ENCODE results near the gene ALPL.
A peak's percentile ranks its signal among the peaks of the same experiment; 100 is the strongest.

The ALPL gene

DNA sequence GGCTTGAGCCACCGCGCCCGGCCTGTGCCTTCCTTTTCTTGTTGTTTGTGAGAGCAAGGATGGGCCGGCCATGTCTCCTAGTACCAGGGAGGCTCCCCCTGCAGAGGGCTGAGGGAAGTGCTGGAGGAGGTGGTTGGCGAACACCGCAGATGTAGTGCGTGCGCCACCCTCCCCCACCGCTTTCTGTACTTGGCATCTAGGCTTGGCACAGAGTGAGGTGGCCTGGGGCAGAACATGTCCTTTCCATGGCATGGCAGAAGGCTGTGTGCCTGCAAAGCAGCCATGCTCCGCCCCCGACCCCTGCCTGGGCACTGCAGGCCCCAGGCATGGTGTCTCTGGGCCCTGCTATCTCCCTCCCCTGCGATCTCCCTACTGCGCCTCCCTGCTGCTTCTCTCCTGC lies 30.7 kb downstream of the ALPL start:
- Histone ChIP-seq H3K4me3 (no peak overlapping the region), H3K27ac (no peak overlapping the region)
- TF ChIP-seq CTCF (IDR thresholded peaks at IDR 0.05): no peak
- DNase-seq (ENCODE audit: low spot score): no peak

DNA sequence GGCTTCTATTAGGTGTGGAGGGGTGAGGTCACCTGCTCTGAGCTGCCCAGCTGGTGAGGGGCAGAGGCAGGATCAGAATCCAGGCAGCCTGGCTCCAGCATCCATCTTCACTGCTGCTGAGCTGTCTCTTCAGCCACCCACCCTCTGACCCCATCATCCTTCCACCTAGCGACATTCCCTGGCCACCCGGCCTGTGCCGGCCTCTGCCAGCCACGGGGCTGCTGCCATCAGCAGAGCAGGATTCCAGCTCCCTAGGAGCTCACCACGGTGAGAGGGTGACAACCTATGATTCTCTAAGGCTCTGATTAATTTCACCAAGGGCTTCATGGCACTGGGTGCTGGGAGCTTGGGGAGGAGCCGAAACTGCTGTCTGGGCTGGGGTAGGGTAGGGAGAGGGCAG lies 32.1 kb downstream of the ALPL start:
- no peak overlapping the region for H3K4me3 ChIP-seq
- no peak for TF ChIP-seq CTCF (IDR thresholded peaks at IDR 0.05)
- peak overlapping the region in 1 of 2 donors; percentile 45 for H3K27ac ChIP-seq
- DNase-seq (ENCODE audit: low spot score): no peak

DNA sequence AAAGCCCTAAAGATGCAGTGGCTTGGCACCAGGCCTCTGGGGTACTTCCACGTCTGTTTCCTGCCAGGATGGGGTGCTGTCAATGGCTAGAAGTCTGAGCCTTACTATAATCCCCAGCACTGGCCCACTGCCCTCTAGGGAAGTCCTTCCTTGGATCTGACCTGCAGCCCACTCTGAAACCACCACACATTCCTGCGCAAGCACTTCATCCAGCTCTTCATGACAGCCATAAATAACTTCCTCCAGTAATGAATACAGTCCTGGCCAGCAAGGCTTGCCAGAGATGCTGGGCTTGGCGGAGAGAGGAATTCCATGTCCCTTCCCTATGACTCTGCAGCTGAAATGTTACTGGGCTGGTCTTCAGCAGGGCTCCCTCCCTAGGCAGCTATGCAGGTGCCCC lies 32.6 kb downstream of the ALPL start:
- no peak for DNase-seq (ENCODE audit: low spot score)
- no peak for TF ChIP-seq CTCF (IDR thresholded peaks at IDR 0.05)
- Histone ChIP-seq H3K27ac (peak overlapping the region in 1 of 2 donors; percentile 49), H3K4me3 (no peak overlapping the region)

DNA sequence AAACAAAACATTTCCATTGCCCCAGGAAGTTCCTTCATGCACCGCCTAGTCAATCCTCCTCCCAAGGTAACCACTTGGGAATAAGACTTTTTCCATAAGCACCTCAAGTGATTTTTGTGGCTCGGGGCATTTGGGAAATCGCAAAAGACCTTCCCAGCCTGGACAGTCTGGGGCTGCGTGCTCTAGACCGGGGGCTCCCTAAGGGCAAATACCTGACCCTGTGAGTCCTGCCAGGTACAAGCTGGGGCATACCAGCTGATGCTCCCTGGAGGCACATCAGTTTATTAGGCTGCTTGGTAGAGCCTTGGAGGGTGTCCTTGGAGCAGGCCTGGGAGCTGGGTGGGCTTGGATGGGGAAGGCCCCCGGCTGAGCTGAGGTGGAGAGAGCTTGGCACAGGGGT lies 34.4 kb downstream of the ALPL start:
- Histone ChIP-seq H3K4me3 (no peak overlapping the region), H3K27ac (no peak overlapping the region)
- DNase-seq (ENCODE audit: low spot score): no peak
- TF ChIP-seq CTCF (IDR thresholded peaks at IDR 0.05): no peak

DNA sequence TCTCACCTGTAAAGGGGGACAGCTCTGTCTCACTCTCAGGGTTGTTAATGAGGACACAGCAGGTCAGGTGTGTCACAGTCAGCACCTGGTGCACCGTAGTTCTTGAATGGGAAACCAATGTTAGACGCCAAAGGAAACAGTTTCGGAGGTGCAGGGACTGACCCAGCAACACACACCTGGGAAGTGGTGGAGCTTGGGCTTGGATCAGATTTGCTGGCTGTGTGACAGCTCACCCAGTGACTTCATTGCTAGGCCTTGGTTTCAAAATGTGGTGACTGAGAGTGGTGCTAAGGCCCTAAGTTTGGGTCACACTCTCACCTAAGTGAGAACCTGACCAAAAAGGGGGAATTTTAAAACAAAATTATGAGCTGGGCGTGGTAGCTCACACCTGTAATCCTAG lies 34.9 kb downstream of the ALPL start:
- no peak for TF ChIP-seq CTCF (IDR thresholded peaks at IDR 0.05)
- DNase-seq (ENCODE audit: low spot score): no peak
- Histone ChIP-seq H3K4me3 (no peak overlapping the region), H3K27ac (no peak overlapping the region)

DNA sequence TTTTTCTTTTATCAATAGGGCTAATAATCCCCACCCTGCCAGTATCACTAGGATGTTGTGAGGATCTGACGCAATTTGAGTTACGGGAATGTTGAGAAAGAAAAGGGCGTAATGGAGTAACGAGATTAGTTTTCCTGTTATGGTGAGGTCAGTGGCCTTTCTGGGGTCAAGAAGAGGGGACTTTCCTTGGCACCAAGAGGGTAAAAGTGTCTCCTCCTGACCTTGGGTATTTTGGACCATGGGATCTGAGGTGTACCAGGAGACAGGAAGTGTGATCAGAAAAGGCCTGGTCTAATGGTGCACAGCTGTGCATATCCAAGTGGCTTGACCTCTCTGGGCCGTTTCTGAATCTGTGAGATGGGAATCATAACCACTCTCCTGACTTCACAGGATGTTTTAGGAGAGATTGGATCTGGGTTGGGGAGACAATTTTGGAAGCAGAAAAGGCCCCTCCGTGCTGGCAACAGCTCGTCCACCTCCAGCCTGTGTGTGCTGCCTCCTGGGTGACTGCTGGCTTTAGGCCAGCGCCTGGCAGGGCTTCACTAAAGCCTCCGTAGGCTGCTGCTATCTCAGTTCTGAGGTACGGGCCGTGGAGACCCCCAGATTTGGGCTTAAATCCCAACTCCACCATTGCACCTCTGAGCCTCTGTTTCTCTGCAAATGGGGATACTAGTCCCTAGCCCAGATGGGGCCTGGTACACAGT lies 37.1 kb downstream of the ALPL start:
- TF ChIP-seq CTCF (IDR thresholded peaks at IDR 0.05): no peak
- H3K27ac ChIP-seq: peak overlapping the region in 1 of 2 donors; percentile 15
- H3K4me3 ChIP-seq: no peak overlapping the region
- no peak for DNase-seq (ENCODE audit: low spot score)

DNA sequence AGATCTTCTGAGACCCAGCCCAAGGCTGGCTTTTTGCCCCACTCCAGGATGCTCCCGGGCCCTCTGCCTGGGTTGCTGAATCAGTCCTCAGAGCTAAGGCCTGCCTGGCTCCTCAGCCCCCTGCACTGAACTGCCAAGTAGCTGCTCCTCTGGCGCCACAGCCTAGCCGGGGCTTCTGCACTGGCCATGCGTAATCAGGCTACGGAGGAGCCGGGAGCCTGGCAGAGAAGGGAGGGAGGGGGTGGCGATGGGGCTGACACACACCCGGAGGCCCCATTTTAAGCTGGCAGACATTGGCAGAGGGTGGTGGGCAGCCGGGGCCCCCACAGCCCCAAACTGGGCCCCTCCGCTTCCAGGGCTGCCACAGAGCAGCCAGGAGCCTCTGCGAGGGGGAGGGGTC lies 38.7 kb downstream of the ALPL start:
- no peak overlapping the region for H3K4me3 ChIP-seq
- TF ChIP-seq CTCF (IDR thresholded peaks at IDR 0.05): no peak
- no peak for DNase-seq (ENCODE audit: low spot score)
- peak overlapping the region in 1 of 2 donors; percentile 28 for H3K27ac ChIP-seq
